B cell (primary cell): ENCODE measurements around the gene EBLN1. TPM values are rescaled to one million over a fixed set of nuclear protein-coding genes. Genes with fewer than 3 reads are reported as not detected.
A peak's percentile ranks its signal among the peaks of the same experiment; 100 is the strongest.

Experiments
- ATAC-seq: fragments of 200-7000 bp; cut with Tn5 transposase; one replicate; pipeline ENCODE4 v1.10.0; 2021; ENCODE audit warnings: low read depth, mild to moderate bottlenecking, moderate number of reproducible peaks, moderate library complexity
- CTCF ChIA-PET: fragments of 350-600 bp; sonication (Branson Sonifier 250); formaldehyde crosslinking; loops from one replicate; lab custom pipeline; 2021; ENCODE audit warnings: antibody characterized with exemption, inconsistent platforms; lab: Charles Lee
- POLR2A ChIA-PET: fragments of 350-600 bp; sonication (Branson Sonifier 250); formaldehyde crosslinking; loops from one replicate; lab custom pipeline; 2021; ENCODE audit warnings: antibody characterized with exemption; lab: Charles Lee
- DNase-seq: peaks from one replicate; pipeline ENCODE4 v3.0.0; 2013
- H2AFZ ChIP-seq: 2 replicates; pipeline ENCODE4 v1.6.1; 2012; ENCODE audit warnings: mild to moderate bottlenecking, low read depth, low read length; ENCODE audit not compliant: insufficient read depth, poor library complexity, severe bottlenecking
- H3K27ac ChIP-seq, 2 donors: 1 replicate in 1 of 2; 2 replicates in 1 of 2; pipeline ENCODE4 v1.5.1; 2012 to 2013; ENCODE audit warnings: low read length in 2 of 2, mild to moderate bottlenecking in 2 of 2, moderate library complexity in 1 of 2
- H3K27me3 ChIP-seq, 4 experiments: fragments of 200-600 bp in 1 of 4; sonication (generic) in 1 of 4; replicated peaks in 1 of 4; 1 replicate in 2 of 4; 2 replicates in 2 of 4; pipeline versions ENCODE4 v1.6.1 to v1.7.0; 2013 to 2016; ENCODE audit warnings: low read length in 3 of 4, mild to moderate bottlenecking in 2 of 4, mixed read lengths in 1 of 4, moderate library complexity in 1 of 4; ENCODE audit not compliant: insufficient read depth in 4 of 4, control insufficient read depth in 3 of 4; ENCODE audit errors: control extremely low read depth in 1 of 4
- H3K36me3 ChIP-seq, 2 experiments: replicated peaks in 1 of 2; 1 replicate in 1 of 2; 2 replicates in 1 of 2; pipeline versions ENCODE4 v1.6.1 to v1.7.1; 2013; ENCODE audit warnings: low read length in 1 of 2; ENCODE audit not compliant: insufficient read depth in 2 of 2, control insufficient read depth in 1 of 2; ENCODE audit errors: control extremely low read depth in 1 of 2, extremely low read depth in 1 of 2
- H3K4me1 ChIP-seq, 2 donors: fragments of 200-600 bp in 1 of 2; sonication (generic) in 1 of 2; 1 replicate in 1 of 2; 2 replicates in 1 of 2; pipeline versions ENCODE4 v1.5.1 to v1.6.1; 2013 to 2017; ENCODE audit warnings: low read length in 2 of 2; ENCODE audit not compliant: control insufficient read depth in 2 of 2, insufficient read depth in 2 of 2
- H3K4me2 ChIP-seq: replicated peaks from 2 replicates; pipeline ENCODE3; 2012; ENCODE audit warnings: mild to moderate bottlenecking, low read depth, low read length; ENCODE audit not compliant: poor library complexity, severe bottlenecking
- H3K4me3 ChIP-seq, 5 experiments: fragments of 200-600 bp in 1 of 5; sonication (generic) in 1 of 5; 1 replicate in 3 of 5; 2 replicates in 2 of 5; pipeline versions ENCODE4 v1.5.1 to v1.7.0; 2011 to 2016; ENCODE audit warnings: low read length in 4 of 5, mild to moderate bottlenecking in 4 of 5, low read depth in 2 of 5, control low read depth in 1 of 5, moderate library complexity in 1 of 5; ENCODE audit not compliant: insufficient read depth in 1 of 5; ENCODE audit errors: control extremely low read depth in 1 of 5, extremely low read depth in 1 of 5
- H3K79me2 ChIP-seq: fragments of 200-600 bp; sonication (generic); one replicate; pipeline ENCODE4 v1.6.0; 2016; ENCODE audit warnings: low read length; ENCODE audit not compliant: control insufficient read depth, insufficient read depth
- H3K9ac ChIP-seq: fragments of 200-600 bp; sonication (generic); 2 replicates; pipeline ENCODE4 v1.6.1; 2017; ENCODE audit warnings: mild to moderate bottlenecking, low read length, moderate library complexity
- H3K9me3 ChIP-seq, 3 donors: one replicate each; pipeline versions ENCODE4 v1.6.1 to v1.7.1; 2013; ENCODE audit warnings: low read length in 2 of 3; ENCODE audit not compliant: control insufficient read depth in 2 of 3, insufficient read depth in 1 of 3; ENCODE audit errors: control extremely low read depth in 1 of 3
- H4K20me1 ChIP-seq: 2 replicates; pipeline ENCODE4 v1.6.0; 2012; ENCODE audit warnings: mild to moderate bottlenecking, low read length; ENCODE audit not compliant: insufficient read depth, control insufficient read depth, poor library complexity, severe bottlenecking
- H3K27ac Mint-ChIP-seq: one replicate; pipeline ENCODE4 v1.8.0; 2021; ENCODE audit warnings: mixed read lengths
- H3K27me3 Mint-ChIP-seq: one replicate; pipeline ENCODE4 v1.8.0; 2021; ENCODE audit warnings: mixed read lengths
- H3K4me1 Mint-ChIP-seq: one replicate; pipeline ENCODE4 v1.8.0; 2021; ENCODE audit warnings: mixed read lengths
- H3K4me3 Mint-ChIP-seq: one replicate; pipeline ENCODE4 v1.8.0; 2021; ENCODE audit warnings: mixed read lengths
- H3K9me3 Mint-ChIP-seq: one replicate; pipeline ENCODE4 v1.8.0; 2022; ENCODE audit warnings: mixed read lengths; ENCODE audit not compliant: insufficient read depth
- EZH2 ChIP-seq: IDR thresholded peaks from 2 replicates; pipeline ENCODE4 v1.6.1; 2012; ENCODE audit warnings: borderline replicate concordance, low read depth, mild to moderate bottlenecking, moderate library complexity, low read length; ENCODE audit not compliant: insufficient read depth, poor library complexity, severe bottlenecking
- WGBS: methylation state at CpG from one replicate; pipeline ENCODE4 v1.1.5; 2013; ENCODE audit warnings: missing lambda C conversion rate; ENCODE audit not compliant: insufficient coverage; 5-methylcytosine and 5-hydroxymethylcytosine counted together
- intact Hi-C: fragments of 100-400 bp; cut with micrococcal nuclease; formaldehyde crosslinking; loops from one replicate; pipeline ENCODE4 v1.10.0; 2022
- polyA plus RNA-seq: library from polyadenylated mRNA; depleted of rRNA; stranded (reverse); fragments of >200 nt; gene quantifications from 2 replicates; pipeline ENCODE4 v1.2.3, GENCODE V29; 2012
- total RNA-seq, 2 donors: library from RNA; stranded (reverse); fragments of 120-200 nt in 1 of 2; gene quantifications; 1 replicate in 1 of 2; 2 replicates in 1 of 2; pipeline versions ENCODE4 v1.2.3 to v1.2.4, GENCODE V29; 2013 to 2022
- TF ChIP-seq, protein P1 (sequence below): fragments of 200-600 bp; IDR thresholded peaks from one replicate; pipeline ENCODE4 v1.8.0; 2022; ENCODE audit warnings: antibody characterized with exemption, mild to moderate bottlenecking

The EBLN1 gene
- total and polyA plus RNA-seq, 2 donors (not counting 1 experiment from before 2014, with no cell fraction given) = not detected

DNA sequence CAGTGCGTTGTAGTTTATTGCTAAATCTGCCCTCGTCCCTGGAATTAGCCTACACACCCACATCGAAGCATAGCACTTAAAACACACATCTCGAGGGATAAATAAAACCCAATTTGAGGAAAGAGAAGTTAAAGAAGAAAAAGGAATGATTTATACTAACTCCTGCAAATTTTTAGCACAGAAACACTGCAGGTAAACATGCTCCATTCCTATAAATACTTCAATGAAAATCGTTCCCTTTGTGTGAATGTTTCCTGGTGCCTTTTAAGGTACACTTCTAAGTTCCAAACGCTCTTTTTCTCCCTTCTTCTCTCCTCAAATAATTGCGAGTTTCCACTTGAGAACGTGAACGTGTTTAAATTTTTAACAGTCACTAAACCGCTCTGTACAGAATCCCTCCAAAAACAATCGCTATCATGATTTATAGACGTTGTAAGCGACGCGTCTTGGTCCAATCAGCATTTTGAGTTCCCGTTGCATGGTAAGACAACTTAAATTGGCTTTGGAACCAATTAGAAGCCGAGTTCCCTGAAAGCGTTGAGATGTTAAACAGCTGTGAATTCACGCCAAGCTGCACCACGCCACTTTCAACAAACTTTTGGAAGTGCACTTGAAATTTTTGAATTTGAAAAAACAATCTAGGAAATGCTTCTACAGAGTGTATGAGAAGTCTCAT is 12.5 kb upstream of the EBLN1 start:
- H3K27ac ChIP-seq = peak overlapping the region in 1 of 2 donors; percentile 66
- intact Hi-C loops = no loop called here
- H2AFZ ChIP-seq = peak overlapping the region; percentile 74
- DNase-seq (peak; percentile 66), ATAC-seq (peak; percentile 41)
- peak overlapping the region; percentile 72 for H3K27ac Mint-ChIP-seq
- peak overlapping the region; percentile 85 for H3K4me2 ChIP-seq
- H3K4me1 ChIP-seq = no peaks in the 10 kb centered on the region
- peak overlapping the region; percentile 82 for H3K9ac ChIP-seq
- H3K9me3 Mint-ChIP-seq = no peaks in the 10 kb centered on the region
- POLR2A ChIA-PET = interaction anchor here (1.3 to 2.5 kb wide), 4 partner anchors 22 to 206 kb away, joined by 6 to 27 read pairs (median 14); partner anchors contain the start of gene COMMD3
- H3K4me3 Mint-ChIP-seq = peak overlapping the region; percentile 90
- peaks cover 4% of the 10 kb centered on the region for H3K27me3 Mint-ChIP-seq
- no peaks in the 10 kb centered on the region for H3K36me3 ChIP-seq
- TF ChIP-seq, protein P1, sequence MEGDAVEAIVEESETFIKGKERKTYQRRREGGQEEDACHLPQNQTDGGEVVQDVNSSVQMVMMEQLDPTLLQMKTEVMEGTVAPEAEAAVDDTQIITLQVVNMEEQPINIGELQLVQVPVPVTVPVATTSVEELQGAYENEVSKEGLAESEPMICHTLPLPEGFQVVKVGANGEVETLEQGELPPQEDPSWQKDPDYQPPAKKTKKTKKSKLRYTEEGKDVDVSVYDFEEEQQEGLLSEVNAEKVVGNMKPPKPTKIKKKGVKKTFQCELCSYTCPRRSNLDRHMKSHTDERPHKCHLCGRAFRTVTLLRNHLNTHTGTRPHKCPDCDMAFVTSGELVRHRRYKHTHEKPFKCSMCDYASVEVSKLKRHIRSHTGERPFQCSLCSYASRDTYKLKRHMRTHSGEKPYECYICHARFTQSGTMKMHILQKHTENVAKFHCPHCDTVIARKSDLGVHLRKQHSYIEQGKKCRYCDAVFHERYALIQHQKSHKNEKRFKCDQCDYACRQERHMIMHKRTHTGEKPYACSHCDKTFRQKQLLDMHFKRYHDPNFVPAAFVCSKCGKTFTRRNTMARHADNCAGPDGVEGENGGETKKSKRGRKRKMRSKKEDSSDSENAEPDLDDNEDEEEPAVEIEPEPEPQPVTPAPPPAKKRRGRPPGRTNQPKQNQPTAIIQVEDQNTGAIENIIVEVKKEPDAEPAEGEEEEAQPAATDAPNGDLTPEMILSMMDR = no peak
- TF ChIP-seq EZH2 = no peak
- no peaks in the 10 kb centered on the region for H4K20me1 ChIP-seq
- 0% methylated on average over 12 of the region's 20 CpGs for WGBS
- no peaks in the 10 kb centered on the region for H3K79me2 ChIP-seq
- H3K4me3 ChIP-seq = peak overlapping the region; percentile 68 to 83 (median 81)
- H3K9me3 ChIP-seq = no peaks in the 10 kb centered on the region
- H3K27me3 ChIP-seq = peaks cover 0 to 1% (median 0%) of the 10 kb centered on the region in 4 experiments
- peaks cover 14% of the 10 kb centered on the region for H3K4me1 Mint-ChIP-seq
- CTCF ChIA-PET = interaction anchor here (1.0 to 5.1 kb wide), 7 partner anchors 23 to 355 kb away, joined by 4 to 34 read pairs (median 7); partner anchors contain the start of gene COMMD3

DNA sequence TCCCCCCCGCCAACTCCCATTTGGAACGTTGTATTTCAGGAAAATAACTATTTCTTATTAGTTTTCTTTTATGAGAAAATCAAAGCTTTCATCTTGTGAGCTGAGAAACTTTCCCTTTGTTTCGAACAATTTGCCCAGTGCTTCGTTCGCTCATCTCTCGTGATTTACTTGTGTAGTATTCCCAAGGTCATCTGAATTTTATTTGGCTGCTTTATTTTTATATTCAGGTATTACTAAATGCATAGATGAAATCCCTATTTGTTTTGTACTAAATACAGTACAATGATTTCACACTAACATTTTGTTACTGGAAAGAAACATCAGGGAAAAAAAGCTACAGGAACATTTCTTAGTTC is 12.0 kb upstream of the EBLN1 start:
- Histone ChIP-seq H3K79me2 (no peaks in the 10 kb centered on the region), H3K27ac (peak overlapping the region in 1 of 2 donors; percentile 66), H3K36me3 (no peaks in the 10 kb centered on the region), H3K4me2 (peak overlapping the region; percentile 85), H3K9ac (peak overlapping the region; percentile 82), H3K27me3 (no peaks in the 10 kb centered on the region), H2AFZ (peak overlapping the region; percentile 74), H3K4me3 (peak overlapping the region; percentile 68 to 83 (median 81)), H3K4me1 (no peaks in the 10 kb centered on the region), H3K9me3 (no peaks in the 10 kb centered on the region), H4K20me1 (no peaks in the 10 kb centered on the region)
- ChIA-PET POLR2A (interaction anchor here (1.3 to 2.5 kb wide), 4 partner anchors 23 to 207 kb away, joined by 6 to 27 read pairs (median 14); partner anchors contain the start of gene COMMD3), CTCF (interaction anchor here (1.4 to 5.1 kb wide), 6 partner anchors 24 to 344 kb away, joined by 3 to 34 read pairs (median 6); partner anchors contain the start of gene COMMD3)
- peak overlapping the region; percentile 90 for H3K4me3 Mint-ChIP-seq
- H3K27me3 Mint-ChIP-seq = peaks cover 7% of the 10 kb centered on the region
- peaks cover 14% of the 10 kb centered on the region for H3K4me1 Mint-ChIP-seq
- ATAC-seq (no peak), DNase-seq (no peak)
- no peaks in the 10 kb centered on the region for H3K9me3 Mint-ChIP-seq
- WGBS = no CpG with 5 or more reads among the region's 6 CpGs
- TF ChIP-seq, protein P1 = no peak
- no peak for TF ChIP-seq EZH2
- intact Hi-C loops = loop anchor here (1.0 to 10.0 kb wide), 10 partner anchors 23 to 1215 kb away; partner anchors contain the start of genes COMMD3 and DNAJC1
- peak overlapping the region; percentile 100 for H3K27ac Mint-ChIP-seq
